ENCODE results near the gene FIBP.
"Not testable (repeated sequence)": the region's sequence is repeated elsewhere in the genome, so short reads cannot be mapped to it uniquely, and the experiment has no call there.

Gene FIBP

DNA sequence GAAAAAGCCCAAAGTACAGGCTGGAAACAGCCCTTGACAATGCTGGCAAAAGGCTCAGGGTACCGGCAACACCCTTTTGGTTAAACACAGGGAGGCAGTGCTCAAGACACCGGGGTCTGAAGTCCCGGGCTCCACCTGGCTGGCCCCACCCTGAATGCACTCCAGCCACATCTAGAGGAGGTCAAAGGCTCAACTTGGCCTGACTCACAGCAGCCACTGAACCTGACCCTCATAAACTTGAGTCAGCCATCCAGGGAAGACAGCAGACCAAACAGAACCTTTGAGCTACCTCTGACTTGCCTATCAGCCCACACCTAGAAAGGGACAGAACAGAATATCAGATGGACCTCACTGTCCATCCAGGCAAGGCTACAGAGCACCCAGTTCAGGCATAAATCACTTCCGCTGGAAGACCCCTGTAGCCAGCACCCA is 34.1 kb downstream of the FIBP start:
- DNase-seq: no peak
- in situ Hi-C loops (cut with HindIII; ENCODE audit: low pct_ligation_motif_present, low pct_unique_long_range_greater_than_20kb, low sequenced_read_pairs): no loop called here

DNA sequence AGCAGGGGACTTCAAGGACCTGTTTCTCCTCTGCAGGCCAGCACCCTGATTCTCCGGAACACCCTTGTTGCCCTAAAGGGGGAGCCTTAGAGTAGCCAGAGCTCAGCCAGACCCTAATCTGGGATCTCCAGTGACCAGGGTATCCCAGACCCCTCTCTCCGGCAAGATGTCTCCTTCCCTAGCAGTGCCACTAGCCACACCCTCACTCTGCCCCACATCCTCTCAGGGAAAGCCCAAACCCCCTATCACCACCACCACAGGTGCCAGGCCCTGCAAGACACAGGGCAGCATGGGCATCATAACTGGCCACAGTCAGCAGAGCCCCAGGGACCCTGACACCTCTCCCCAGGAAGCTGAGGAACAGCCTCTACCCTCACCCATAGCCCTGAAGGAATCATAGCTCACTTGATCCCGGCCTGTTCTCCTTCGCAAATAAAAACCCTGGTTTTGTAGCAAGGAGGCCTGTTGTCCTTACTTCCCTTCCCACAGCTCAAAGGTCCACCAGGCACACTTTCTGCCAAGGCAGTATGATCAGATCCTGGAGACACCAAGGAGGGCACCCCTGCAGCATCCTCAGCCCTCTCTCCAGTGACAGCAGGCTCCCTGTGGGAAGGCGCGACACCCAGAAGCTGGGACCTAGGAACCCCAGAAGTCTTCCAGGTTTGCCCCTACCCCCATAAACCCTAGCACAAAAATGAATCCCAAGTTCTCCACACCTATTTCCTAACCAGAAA is 34.9 kb downstream of the FIBP start:
- no peak for DNase-seq
- in situ Hi-C loops (cut with HindIII; ENCODE audit: low pct_ligation_motif_present, low pct_unique_long_range_greater_than_20kb, low sequenced_read_pairs): no loop called here

DNA sequence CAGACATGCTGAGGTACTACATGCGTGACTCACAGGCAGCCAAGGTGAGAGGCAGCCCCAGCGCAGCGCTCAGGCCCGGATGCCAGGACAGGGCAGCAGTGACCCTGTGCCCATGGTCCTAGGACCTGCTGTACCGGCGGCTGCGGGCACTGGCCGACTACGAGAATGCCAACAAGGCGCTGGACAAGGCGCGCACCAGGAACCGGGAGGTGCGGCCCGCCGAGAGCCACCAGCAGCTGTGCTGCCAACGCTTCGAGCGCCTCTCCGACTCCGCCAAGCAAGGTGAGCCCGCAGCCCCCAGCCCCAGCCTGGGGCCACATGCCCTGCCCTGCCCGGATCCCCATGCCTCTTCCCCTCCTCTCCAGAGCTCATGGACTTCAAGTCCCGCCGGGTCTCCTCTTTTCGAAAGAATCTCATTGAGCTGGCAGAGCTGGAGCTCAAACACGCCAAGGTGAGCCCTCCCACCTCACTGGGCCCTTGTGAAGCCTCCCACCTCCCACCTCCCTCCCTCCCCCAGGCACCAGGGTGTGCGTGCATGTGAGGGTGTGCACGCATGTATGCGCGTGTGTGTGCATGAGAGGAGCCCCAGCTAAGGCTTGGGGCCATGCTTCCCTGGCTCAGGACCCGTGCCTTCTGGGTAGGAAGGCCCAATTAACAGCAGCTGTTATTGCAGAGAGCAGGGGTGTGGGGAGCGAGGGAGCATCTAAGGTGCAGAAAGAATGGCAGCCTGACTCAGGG is 35.6 kb downstream of the FIBP start:
- DNase-seq: no peak
- in situ Hi-C loops (cut with HindIII; ENCODE audit: low pct_ligation_motif_present, low pct_unique_long_range_greater_than_20kb, low sequenced_read_pairs): no loop called here

DNA sequence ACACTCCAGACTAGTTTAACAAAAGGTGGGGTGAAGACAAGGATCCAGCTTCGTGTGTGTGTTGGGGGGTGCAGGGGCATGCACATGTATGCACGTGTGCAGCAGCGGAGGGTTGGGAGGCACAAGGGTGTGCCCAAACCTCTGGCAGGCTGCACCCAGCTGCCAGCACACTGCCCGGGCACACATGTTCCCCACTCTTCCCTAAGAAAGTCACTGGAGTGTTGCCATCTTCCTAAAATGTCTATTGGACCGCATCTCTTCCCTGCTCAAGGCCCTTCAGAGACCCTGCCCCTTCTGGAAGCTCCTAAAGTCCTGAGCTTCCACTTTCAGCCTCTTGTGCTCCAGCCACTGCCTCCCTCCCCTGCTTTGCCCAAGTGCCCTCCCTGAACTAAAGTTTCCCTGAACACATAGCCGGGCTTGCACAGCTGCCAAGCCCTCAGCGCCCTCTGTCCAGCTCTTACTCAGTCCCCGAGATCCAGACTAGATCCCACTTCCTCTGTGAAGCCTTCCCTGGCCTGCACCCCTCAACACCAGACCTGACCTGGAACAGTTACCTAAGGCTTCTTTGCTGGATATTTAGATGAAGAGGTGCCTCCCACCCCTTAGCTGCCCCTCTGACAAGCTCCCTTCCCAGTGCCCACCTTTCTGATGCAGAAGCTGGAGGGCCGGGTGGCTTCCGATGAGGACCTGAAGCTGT is 36.3 kb downstream of the FIBP start:
- DNase-seq: no peak

DNA sequence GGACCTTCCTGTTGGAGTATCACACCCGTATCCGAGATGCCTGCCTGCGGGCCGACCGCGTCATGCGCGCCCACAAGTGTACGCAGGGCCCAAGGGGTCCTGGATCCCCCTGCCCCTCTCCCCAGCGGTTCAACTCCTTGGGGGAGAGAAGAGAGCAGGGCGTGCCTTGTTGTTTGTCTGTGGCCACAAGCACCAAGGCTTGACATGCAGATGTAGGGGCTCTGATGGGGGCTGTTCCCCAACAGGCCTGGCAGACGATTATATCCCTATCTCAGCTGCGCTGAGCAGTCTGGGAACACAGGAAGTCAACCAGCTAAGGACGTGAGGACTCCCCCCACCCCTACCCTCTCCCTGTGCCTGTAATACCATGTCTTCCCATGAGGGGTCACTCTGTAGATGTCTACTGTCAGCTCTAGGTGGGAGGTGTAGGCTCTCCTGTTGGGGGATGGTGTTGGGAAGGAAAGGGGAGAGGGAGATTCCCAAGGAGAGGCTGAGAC is 37.1 kb downstream of the FIBP start:
- peak; percentile 29 for DNase-seq
- in situ Hi-C loops (cut with HindIII; ENCODE audit: low pct_ligation_motif_present, low pct_unique_long_range_greater_than_20kb, low sequenced_read_pairs): no loop called here

More for the DNA sequence above, 36.3 kb downstream of the FIBP start:
- in situ Hi-C loops (cut with HindIII; ENCODE audit: low pct_ligation_motif_present, low pct_unique_long_range_greater_than_20kb, low sequenced_read_pairs): no loop called here

DNA sequence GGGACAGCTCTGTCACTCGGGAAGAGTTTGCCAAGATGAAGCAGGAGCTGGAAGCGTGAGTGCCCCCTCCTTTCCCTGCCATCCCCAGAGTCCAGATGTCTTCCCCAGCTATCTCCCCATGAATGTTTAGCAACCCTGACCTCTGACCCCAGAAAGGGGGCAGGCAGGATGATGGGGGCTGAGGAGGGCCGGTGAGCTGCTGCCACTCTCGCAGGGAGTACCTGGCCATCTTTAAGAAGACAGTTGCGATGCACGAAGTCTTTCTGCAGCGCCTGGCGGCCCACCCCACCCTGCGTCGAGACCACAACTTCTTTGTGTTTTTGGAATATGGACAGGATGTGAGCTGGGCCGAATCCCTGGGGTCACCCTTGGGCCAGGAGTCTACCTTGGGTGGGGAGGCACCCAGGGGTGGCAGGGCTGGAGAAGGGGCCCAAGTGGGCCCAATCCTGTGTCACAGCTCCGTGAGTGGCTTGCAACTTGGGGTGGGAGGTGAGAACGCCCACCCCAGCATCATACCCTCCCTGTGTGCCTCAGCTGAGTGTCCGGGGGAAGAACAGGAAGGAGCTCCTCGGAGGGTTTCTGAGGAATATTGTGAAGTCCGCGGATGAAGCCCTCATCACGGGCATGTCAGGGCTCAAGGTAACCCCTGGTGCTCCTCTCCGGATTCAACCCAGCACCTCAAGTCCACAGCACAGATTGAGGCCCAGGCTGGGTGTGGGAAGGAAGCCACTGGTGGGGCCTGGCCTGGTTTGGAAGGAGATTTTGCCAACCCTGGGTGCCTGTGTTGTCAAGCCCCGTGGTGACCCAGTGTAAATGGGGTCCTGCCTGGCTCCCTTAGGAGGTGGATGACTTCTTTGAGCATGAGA is 37.8 kb downstream of the FIBP start:
- no peak for DNase-seq
- in situ Hi-C loops (cut with HindIII; ENCODE audit: low pct_ligation_motif_present, low pct_unique_long_range_greater_than_20kb, low sequenced_read_pairs): no loop called here

DNA sequence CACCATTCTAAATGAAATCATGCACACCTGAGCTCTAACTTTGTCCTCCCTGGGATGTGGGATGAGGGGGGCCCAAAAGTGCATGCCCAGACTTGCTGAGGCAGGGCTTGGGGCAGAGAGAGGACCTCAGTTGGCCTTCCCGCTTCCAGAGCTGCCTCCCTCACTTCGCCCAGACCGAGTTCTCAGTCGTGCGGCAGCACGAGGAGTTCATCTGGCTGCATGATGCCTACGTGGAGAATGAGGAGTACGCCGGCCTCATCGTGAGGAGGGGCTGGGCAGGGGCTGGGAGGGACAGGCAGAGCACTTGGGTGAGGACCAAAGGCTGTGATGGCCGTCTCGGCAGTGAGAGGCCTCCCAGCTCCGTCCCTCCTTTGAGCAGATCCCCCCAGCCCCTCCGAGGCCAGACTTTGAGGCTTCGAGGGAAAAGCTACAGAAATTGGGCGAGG is 38.5 kb downstream of the FIBP start:
- in situ Hi-C loops (cut with HindIII; ENCODE audit: low pct_ligation_motif_present, low pct_unique_long_range_greater_than_20kb, low sequenced_read_pairs): no loop called here
- no peak for DNase-seq

DNA sequence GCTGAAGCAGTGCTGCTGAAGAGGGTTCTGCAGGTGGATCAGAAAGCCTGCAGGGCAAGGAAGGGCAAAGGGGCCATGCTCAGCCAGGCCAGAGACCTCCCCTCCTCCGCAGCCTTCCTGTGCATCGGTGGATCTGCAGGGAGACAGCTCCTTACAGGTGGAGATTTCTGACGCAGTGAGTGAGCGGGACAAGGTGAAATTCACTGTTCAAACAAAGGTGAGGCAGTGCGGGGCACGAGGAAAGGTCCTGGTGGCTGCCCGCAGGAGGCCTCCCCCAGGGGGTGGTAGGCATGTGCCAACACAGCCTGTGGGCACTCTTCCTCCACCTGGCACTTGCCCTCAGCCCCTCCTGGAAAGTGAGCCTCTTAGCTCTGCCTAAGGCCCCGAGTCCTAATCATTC is 38.9 kb downstream of the FIBP start:
- in situ Hi-C loops (cut with HindIII; ENCODE audit: low pct_ligation_motif_present, low pct_unique_long_range_greater_than_20kb, low sequenced_read_pairs): no loop called here
- DNase-seq: no peak

DNA sequence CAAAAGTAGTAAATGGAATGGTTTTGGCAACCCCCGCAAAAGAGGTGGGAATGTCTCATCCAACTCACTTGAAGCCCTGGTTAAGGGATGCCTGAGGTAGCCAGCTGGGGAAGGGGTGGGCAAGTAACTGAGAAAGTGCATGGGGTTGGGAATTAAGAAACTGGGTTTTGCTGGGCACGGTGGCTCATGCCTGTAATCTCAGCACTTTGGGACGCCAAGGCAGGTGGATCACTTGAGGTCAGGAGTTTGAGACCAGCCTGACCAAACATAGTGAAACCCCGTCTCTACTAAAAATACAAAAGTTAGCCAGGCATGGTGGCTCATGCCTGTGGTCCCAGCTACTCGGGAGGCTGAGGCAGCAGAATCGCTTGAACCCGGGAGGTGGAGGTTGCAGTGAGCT is 39.6 kb downstream of the FIBP start:
- DNase-seq: not testable (repeated sequence)

DNA sequence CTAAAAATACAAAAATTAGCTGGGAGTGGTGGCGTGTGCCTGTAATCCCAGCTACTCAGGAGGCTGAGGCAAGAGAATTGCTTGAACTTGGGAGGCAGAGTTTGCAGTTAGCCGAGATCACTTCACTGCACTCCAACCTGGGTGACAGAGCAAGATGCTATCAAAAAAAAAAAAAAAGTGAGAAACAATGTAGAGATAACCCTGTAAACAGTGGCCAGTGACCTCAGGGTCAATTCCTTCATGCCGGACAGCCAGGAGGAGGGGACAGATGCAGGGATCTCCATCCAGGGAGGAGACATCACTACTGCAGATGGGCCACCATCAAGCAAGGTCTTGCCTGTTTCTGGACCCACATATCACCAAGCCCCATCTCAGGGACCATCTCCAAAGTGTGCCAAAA is 40.5 kb downstream of the FIBP start:
- in situ Hi-C loops (cut with HindIII; ENCODE audit: low pct_ligation_motif_present, low pct_unique_long_range_greater_than_20kb, low sequenced_read_pairs): no loop called here
- no peak for DNase-seq

More for the DNA sequence above, 39.6 kb downstream of the FIBP start:
- in situ Hi-C loops (cut with HindIII; ENCODE audit: low pct_ligation_motif_present, low pct_unique_long_range_greater_than_20kb, low sequenced_read_pairs): not testable (repeated sequence)

DNA sequence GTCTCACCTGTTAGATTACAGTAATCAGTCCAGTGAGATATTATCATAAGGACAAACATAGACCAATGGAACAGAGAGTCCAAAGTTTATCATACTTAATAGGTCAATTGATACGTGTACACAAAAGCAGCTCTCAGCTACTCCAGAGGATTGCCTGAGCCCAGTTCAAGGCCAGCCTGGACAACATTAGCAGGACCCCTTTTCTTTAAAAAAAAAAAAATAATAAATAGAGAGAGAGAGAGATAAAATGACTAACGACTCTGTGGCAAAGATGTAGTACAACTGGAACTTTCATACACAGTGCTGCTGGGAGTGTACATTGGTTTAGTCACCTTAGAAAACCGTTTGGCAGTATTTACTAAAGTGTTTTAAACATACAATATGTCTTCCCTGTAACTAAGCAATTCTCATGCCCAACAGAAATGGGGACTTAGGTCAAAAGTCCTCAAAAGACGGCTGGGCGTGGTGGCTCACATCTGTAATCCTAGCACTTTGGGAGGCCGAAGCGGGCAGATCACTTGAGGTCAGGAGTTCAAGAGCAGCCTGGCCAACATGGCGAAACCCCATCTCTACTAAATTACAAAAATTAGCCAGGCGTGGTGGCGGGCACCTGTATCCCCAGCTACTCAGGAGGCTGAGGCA is 43.9 kb downstream of the FIBP start:
- no peak for DNase-seq
- in situ Hi-C loops (cut with HindIII; ENCODE audit: low pct_ligation_motif_present, low pct_unique_long_range_greater_than_20kb, low sequenced_read_pairs): no loop called here

DNA sequence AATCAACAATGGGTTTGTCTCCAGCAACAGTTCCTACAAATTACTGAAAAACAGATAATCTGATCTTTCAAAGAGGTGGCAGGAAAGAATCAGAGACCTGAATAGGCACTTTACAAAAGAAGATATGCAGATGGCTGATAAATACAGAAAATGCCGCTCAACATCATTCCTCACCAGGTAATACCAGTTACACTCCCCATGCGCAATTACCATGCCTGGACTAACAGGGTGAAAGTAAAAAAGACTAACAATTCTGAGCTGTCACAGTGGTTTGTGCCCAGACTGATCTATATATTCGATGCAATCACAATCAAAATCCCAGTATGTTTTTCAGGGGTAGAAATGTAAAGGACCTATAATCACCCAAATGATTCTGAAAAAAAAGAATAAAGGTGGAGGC is 44.5 kb downstream of the FIBP start:
- in situ Hi-C loops (cut with HindIII; ENCODE audit: low pct_ligation_motif_present, low pct_unique_long_range_greater_than_20kb, low sequenced_read_pairs): no loop called here

DNA sequence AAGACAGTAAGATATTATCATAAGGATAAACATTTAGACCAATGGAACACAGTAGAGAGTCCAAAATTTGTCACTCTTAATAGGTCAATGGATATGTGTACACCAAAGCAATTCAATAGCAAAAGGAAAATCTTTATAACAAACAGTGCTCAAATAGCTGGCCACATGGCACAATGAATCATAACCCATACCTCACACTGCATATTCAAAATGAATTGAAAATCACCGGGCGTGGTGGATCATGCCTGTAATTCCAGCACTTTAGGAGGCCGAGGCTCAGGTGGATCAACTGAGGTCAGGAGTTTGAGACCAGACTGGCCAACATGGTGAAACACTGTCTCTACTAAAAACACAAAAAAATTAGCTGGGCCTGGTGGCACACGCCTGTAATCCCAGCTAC is 46.1 kb downstream of the FIBP start:
- in situ Hi-C loops (cut with HindIII; ENCODE audit: low pct_ligation_motif_present, low pct_unique_long_range_greater_than_20kb, low sequenced_read_pairs): no loop called here
- no peak for DNase-seq

More for the DNA sequence above, 44.5 kb downstream of the FIBP start:
- no peak for DNase-seq

DNA sequence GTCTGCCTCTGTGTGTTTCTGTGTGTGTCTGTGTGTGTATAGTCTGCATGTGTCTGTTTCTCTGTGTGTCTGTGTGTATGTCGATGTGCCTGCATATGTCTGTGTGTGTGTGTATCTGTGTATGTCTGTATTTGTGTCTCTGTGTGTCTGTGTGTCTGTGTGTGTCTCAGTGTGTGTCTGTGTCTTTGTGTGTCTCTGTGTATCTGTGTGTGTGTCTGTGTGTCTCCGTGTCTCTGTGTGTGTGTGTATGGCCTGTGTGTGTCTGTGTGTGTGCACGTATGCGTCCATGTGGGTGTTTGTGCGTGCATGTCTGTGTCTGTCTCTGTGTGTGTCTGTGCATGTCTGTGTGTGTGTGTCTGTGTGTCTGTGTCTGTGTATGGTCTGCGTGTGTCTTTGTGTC is 54.1 kb downstream of the FIBP start:
- DNase-seq: no peak
- in situ Hi-C loops (cut with HindIII; ENCODE audit: low pct_ligation_motif_present, low pct_unique_long_range_greater_than_20kb, low sequenced_read_pairs): no loop called here

All from ACHN (cell line).